WTC11 (cell line): ENCODE data around the gene TMEM59.

Experiments
- AFF4 ChIP-seq: sonication (generic); formaldehyde crosslinking; IDR thresholded peaks from 2 replicates; pipeline ENCODE4 v1.8.1; 2023; ENCODE audit warnings: mild to moderate bottlenecking, missing genetic modification reagents, borderline replicate concordance
- CREB1 ChIP-seq: sonication (generic); formaldehyde crosslinking; IDR thresholded peaks from 2 replicates; pipeline ENCODE4 v1.8.0; 2023; ENCODE audit warnings: mild to moderate bottlenecking, missing genetic modification reagents
- FOXP4 ChIP-seq: sonication (generic); formaldehyde crosslinking; IDR thresholded peaks from 2 replicates; pipeline ENCODE4 v1.8.0; 2022; ENCODE audit warnings: mild to moderate bottlenecking, missing genetic modification reagents
- KAT7 ChIP-seq: sonication (generic); formaldehyde crosslinking; IDR thresholded peaks from 2 replicates; pipeline ENCODE4 v1.8.1; 2023; ENCODE audit warnings: missing genetic modification reagents, mild to moderate bottlenecking, borderline replicate concordance
- MXD4 ChIP-seq: fragments of 250-450 bp; sonication (Bioruptor Pico); IDR thresholded peaks from 2 replicates; pipeline ENCODE4 v1.8.0; 2021; ENCODE audit warnings: mild to moderate bottlenecking, moderate library complexity, borderline replicate concordance
- NR2C2 ChIP-seq: sonication (generic); formaldehyde crosslinking; IDR thresholded peaks from 2 replicates; pipeline ENCODE4 v1.8.0; 2022; ENCODE audit warnings: mild to moderate bottlenecking, missing genetic modification reagents
- PRDM15 ChIP-seq: sonication (generic); formaldehyde crosslinking; IDR thresholded peaks from 2 replicates; pipeline ENCODE4 v1.8.0; 2022; ENCODE audit warnings: missing genetic modification reagents
- ZNF532 ChIP-seq: fragments of 250-450 bp; sonication (Bioruptor Pico); IDR thresholded peaks from 2 replicates; pipeline ENCODE4 v1.9.0; 2021; ENCODE audit warnings: mild to moderate bottlenecking, borderline replicate concordance
- TF ChIP-seq, protein P1 (sequence below): sonication (generic); formaldehyde crosslinking; IDR thresholded peaks from 2 replicates; pipeline ENCODE4 v1.8.0; 2022; ENCODE audit warnings: mild to moderate bottlenecking, missing genetic modification reagents
- TF ChIP-seq, protein P2 (sequence below): fragments of 200-600 bp; IDR thresholded peaks from 2 replicates; pipeline ENCODE4 v1.8.0; 2022; ENCODE audit warnings: antibody characterized with exemption
- TF ChIP-seq, protein P3 (sequence below): sonication (generic); formaldehyde crosslinking; IDR thresholded peaks from 2 replicates; pipeline ENCODE4 v1.8.0; 2022; ENCODE audit warnings: mild to moderate bottlenecking, missing genetic modification reagents

- TF ChIP-seq, protein P1, sequence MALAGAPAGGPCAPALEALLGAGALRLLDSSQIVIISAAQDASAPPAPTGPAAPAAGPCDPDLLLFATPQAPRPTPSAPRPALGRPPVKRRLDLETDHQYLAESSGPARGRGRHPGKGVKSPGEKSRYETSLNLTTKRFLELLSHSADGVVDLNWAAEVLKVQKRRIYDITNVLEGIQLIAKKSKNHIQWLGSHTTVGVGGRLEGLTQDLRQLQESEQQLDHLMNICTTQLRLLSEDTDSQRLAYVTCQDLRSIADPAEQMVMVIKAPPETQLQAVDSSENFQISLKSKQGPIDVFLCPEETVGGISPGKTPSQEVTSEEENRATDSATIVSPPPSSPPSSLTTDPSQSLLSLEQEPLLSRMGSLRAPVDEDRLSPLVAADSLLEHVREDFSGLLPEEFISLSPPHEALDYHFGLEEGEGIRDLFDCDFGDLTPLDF: no peak
- TF ChIP-seq ZNF532 (CRISPR knock-in tag) (no peak), MXD4 (CRISPR knock-in tag) (no peak), FOXP4 (CRISPR knock-in tag) (no peak), PRDM15 (CRISPR knock-in tag) (no peak), AFF4 (CRISPR knock-in tag) (no peak), NR2C2 (CRISPR knock-in tag) (no peak), CREB1 (CRISPR knock-in tag) (no peak), KAT7 (no peak)
- TF ChIP-seq, protein P2, sequence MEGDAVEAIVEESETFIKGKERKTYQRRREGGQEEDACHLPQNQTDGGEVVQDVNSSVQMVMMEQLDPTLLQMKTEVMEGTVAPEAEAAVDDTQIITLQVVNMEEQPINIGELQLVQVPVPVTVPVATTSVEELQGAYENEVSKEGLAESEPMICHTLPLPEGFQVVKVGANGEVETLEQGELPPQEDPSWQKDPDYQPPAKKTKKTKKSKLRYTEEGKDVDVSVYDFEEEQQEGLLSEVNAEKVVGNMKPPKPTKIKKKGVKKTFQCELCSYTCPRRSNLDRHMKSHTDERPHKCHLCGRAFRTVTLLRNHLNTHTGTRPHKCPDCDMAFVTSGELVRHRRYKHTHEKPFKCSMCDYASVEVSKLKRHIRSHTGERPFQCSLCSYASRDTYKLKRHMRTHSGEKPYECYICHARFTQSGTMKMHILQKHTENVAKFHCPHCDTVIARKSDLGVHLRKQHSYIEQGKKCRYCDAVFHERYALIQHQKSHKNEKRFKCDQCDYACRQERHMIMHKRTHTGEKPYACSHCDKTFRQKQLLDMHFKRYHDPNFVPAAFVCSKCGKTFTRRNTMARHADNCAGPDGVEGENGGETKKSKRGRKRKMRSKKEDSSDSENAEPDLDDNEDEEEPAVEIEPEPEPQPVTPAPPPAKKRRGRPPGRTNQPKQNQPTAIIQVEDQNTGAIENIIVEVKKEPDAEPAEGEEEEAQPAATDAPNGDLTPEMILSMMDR: no peak
- TF ChIP-seq, protein P3, sequence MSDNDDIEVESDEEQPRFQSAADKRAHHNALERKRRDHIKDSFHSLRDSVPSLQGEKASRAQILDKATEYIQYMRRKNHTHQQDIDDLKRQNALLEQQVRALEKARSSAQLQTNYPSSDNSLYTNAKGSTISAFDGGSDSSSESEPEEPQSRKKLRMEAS (CRISPR knock-in tag): no peak
Measured at GRCh38 chr1:54008876-54009275, 44.1 kb downstream of the TMEM59 start.
